Measurements from ENCODE around the gene ZBTB25. TPM values are rescaled to one million over a fixed set of nuclear protein-coding genes. Genes with fewer than 3 reads are reported as not detected.
A peak's percentile ranks its signal among the peaks of the same experiment; 100 is the strongest.

Gene ZBTB25
- polyA plus RNA-seq, 1 of the 3 experiments (the other 2 are of a cell fraction): 4.5 TPM

DNA sequence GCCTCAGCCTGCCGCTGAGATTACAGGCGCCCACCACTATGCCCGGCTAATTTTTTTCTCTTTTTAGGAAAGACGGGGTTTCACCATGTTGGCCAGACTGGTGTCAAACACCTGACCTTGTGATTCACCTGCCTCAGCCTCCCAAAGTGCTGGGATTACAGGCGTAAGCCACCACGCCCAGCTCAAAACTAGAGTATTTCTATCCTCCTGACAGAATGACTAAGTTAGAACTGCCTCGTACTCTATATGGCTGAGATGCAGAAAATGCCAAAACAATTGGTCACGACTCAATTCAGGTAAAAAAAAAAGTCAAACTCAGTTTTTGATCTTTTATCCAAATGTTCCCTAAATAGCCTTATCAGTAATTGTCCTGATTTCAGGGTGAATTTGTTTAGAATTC lies 27.2 kb downstream of the ZBTB25 start:
- DNase-seq: no peak
- 89% methylated on average over 8 of the region's 8 CpGs for WGBS (ENCODE audit: low lambda C conversion rate)
- Histone ChIP-seq H3K27me3 (ENCODE audit: insufficient read depth) (no peaks in the 10 kb centered on the region), H3K4me1 (ENCODE audit: control insufficient read depth in 1 of 2, insufficient read depth in 2 of 2, low read depth in 1 of 2, low read length in 1 of 2) (peaks cover 2 to 4% of the 10 kb centered on the region in 2 experiments; a peak in 2 of 4 replicates), H3K36me3 (replicated peaks in 1 of 2; ENCODE audit: control insufficient read depth in 1 of 2, insufficient read depth in 2 of 2, low read length in 1 of 2) (no peaks in the 10 kb centered on the region), H3K79me2 (ENCODE audit: insufficient read depth) (no peaks in the 10 kb centered on the region), H3K4me2 (no peak overlapping the region), H4K20me1 (ENCODE audit: insufficient read depth) (no peaks in the 10 kb centered on the region), H2AFZ (ENCODE audit: low read depth) (no peak overlapping the region), H3F3A (replicated peaks; ENCODE audit: insufficient read depth) (no peaks in the 10 kb centered on the region), H3K27ac (ENCODE audit: low read depth in 2 of 2, low read length in 1 of 2) (no peak overlapping the region), H3K9me2 (no peaks in the 10 kb centered on the region), H3K9me3 (no peaks in the 10 kb centered on the region), H3K9ac (no peak overlapping the region), H3K4me3 (ENCODE audit: low read depth in 2 of 2, low read length in 1 of 2) (no peak overlapping the region)
- CTCF ChIA-PET: interaction anchor here (1.0 to 7.3 kb wide), 4 partner anchors 10 to 138 kb away, joined by 3 to 74 read pairs (median 28); partner anchors contain the start of gene AKAP5
- POLR2A ChIA-PET: no interaction called here
- TF ChIP-seq EP300 (IDR thresholded peaks at IDR 0.05; ENCODE audit: borderline replicate concordance in 1 of 2, low read depth in 1 of 2, low read length in 1 of 2) (no peak), FOXM1 (IDR thresholded peaks at IDR 0.05; ENCODE audit: low read depth) (no peak), ELF1 (IDR thresholded peaks at IDR 0.05) (no peak)
- TF ChIP-seq, protein P1, sequence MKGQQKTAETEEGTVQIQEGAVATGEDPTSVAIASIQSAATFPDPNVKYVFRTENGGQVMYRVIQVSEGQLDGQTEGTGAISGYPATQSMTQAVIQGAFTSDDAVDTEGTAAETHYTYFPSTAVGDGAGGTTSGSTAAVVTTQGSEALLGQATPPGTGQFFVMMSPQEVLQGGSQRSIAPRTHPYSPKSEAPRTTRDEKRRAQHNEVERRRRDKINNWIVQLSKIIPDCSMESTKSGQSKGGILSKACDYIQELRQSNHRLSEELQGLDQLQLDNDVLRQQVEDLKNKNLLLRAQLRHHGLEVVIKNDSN (IDR thresholded peaks at IDR 0.05; ENCODE audit: borderline replicate concordance, low read depth): no peak

DNA sequence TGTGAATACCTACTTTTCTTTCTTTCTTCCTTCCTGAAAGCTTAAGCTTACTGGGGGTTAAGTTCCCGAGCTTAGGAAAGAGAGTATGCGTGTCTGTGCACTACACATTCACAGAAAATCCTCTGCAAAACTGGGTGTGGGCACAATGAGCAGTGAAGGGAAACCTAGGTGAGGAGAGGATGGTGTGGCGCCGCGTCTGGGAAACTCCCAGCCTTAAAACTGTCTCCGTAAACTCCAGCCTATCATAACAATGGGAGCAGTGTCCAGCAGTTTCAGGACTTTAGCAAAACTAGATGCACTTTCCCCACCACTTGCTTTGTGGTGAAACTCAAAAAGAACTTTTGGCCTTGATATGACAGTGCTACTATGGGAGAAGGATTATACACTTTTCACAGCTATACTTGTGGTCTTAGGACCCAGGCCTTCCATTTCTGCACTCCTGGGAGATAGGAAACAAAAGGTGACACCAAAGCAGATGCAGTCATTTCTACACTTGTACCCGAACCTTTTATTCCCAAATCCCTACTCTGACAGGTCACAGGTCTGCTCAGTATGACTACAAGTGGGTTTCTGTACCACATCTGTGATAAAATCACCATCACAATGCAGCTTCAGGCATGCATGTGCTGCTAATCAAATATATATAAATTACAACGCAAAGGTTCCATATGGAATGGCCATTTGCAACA lies 27.9 kb downstream of the ZBTB25 start:
- no peaks in the 10 kb centered on the region for H3K9me2 ChIP-seq
- no peaks in the 10 kb centered on the region for H4K20me1 ChIP-seq (ENCODE audit: insufficient read depth)
- WGBS (ENCODE audit: low lambda C conversion rate): 83% methylated on average over 8 of the region's 8 CpGs
- H3K4me2 ChIP-seq: no peak overlapping the region
- H3K79me2 ChIP-seq (ENCODE audit: insufficient read depth): no peaks in the 10 kb centered on the region
- no peak overlapping the region for H3K9ac ChIP-seq
- ChIA-PET CTCF (interaction anchor here (1.0 to 7.3 kb wide), 5 partner anchors 9 to 137 kb away, joined by 3 to 74 read pairs (median 8); partner anchors contain the start of gene AKAP5), POLR2A (interaction anchor here (0.6 kb wide), 1 partner anchor 391 kb away, joined by 3 read pairs; no protein-coding TSS in a partner anchor)
- no peaks in the 10 kb centered on the region for H3K9me3 ChIP-seq
- H2AFZ ChIP-seq (ENCODE audit: low read depth): no peak overlapping the region
- no peaks in the 10 kb centered on the region for H3K36me3 ChIP-seq (replicated peaks in 1 of 2; ENCODE audit: control insufficient read depth in 1 of 2, insufficient read depth in 2 of 2, low read length in 1 of 2)
- H3K4me1 ChIP-seq (ENCODE audit: control insufficient read depth in 1 of 2, insufficient read depth in 2 of 2, low read depth in 1 of 2, low read length in 1 of 2): peaks cover 2 to 4% of the 10 kb centered on the region in 2 experiments; a peak in 2 of 4 replicates
- no peaks in the 10 kb centered on the region for H3K27me3 ChIP-seq (ENCODE audit: insufficient read depth)
- no peak for DNase-seq
- H3F3A ChIP-seq (replicated peaks; ENCODE audit: insufficient read depth): no peaks in the 10 kb centered on the region
- no peak overlapping the region for H3K27ac ChIP-seq (ENCODE audit: low read depth in 2 of 2, low read length in 1 of 2)
- H3K4me3 ChIP-seq (ENCODE audit: low read depth in 2 of 2, low read length in 1 of 2): no peak overlapping the region
- no peak for TF ChIP-seq FOSL2 (IDR thresholded peaks at IDR 0.05; ENCODE audit: borderline replicate concordance, low read depth)
- no peak for TF ChIP-seq SIN3A (IDR thresholded peaks at IDR 0.05; ENCODE audit: borderline replicate concordance, low read depth, low read length)
- TF ChIP-seq, protein P2, sequence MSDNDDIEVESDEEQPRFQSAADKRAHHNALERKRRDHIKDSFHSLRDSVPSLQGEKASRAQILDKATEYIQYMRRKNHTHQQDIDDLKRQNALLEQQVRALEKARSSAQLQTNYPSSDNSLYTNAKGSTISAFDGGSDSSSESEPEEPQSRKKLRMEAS (IDR thresholded peaks at IDR 0.05; ENCODE audit: low read depth): no peak
- TF ChIP-seq SMC3 (IDR thresholded peaks at IDR 0.05; ENCODE audit: low read depth, low read length): no peak
- no peak for TF ChIP-seq TAF1 (IDR thresholded peaks at IDR 0.05; ENCODE audit: borderline replicate concordance, low read depth, low read length)
- no peak for TF ChIP-seq MEF2A (IDR thresholded peaks at IDR 0.05; ENCODE audit: borderline replicate concordance, low read depth)
- no peak for TF ChIP-seq GABPA (IDR thresholded peaks at IDR 0.05; ENCODE audit: low read depth)
- peak; percentile 79; the same call in 1 of the 2 replicates for TF ChIP-seq RCOR1 (IDR thresholded peaks at IDR 0.05; ENCODE audit: low read length)
- peak; percentile 43; the same call in 1 of the 2 replicates for TF ChIP-seq GATA2 (CRISPR knock-in tag; IDR thresholded peaks at IDR 0.05)
- TF ChIP-seq, protein P1 (IDR thresholded peaks at IDR 0.05; ENCODE audit: borderline replicate concordance, low read depth): no peak
- TF ChIP-seq REST (IDR thresholded peaks at IDR 0.05; ENCODE audit: low read depth, low read length): no peak
- TF ChIP-seq PBX3 (IDR thresholded peaks at IDR 0.05): no peak
- no peak for TF ChIP-seq CHD2 (IDR thresholded peaks at IDR 0.05; ENCODE audit: low read length, partially characterized antibody)
- no peak for TF ChIP-seq ZBTB33 (IDR thresholded peaks at IDR 0.05; ENCODE audit: borderline replicate concordance, low read depth)
- TF ChIP-seq YY1 (IDR thresholded peaks at IDR 0.05; ENCODE audit: low read depth): no peak

Measured in SK-N-SH (cell line).